Embryonic facial prominence (tissue), 1 donor: Measurements from ENCODE around the gene GABRA5.
"Not testable (repeated sequence)": the region's sequence is repeated elsewhere in the genome, so short reads cannot be mapped to it uniquely, and the experiment has no call there.

ENCODE experiments used
- DNase-seq: peaks from one replicate; pipeline ENCODE4 v3.0.0-alpha.2; 2016; ENCODE audit errors: extremely low spot score

The GABRA5 gene

GRCh38 chr15:26877831-26878230, 11.0 kb downstream of the GABRA5 start:
- no peak for DNase-seq

GRCh38 chr15:26879706-26880105, 12.8 kb downstream of the GABRA5 start:
- no peak for DNase-seq

- no peak for DNase-seq
Measured at GRCh38 chr15:26882112-26882511, 15.2 kb downstream of the GABRA5 start.

- no peak for DNase-seq
Measured at GRCh38 chr15:26882616-26883365, 15.9 kb downstream of the GABRA5 start.

GRCh38 chr15:26883466-26883865, 16.6 kb downstream of the GABRA5 start:
- DNase-seq, result no peak

GRCh38 chr15:26886566-26886965, 19.7 kb downstream of the GABRA5 start:
- no peak for DNase-seq

GRCh38 chr15:26887926-26888666, 21.2 kb downstream of the GABRA5 start:
- DNase-seq, result no peak

- DNase-seq, result no peak
Measured at GRCh38 chr15:26888761-26889160, 21.9 kb downstream of the GABRA5 start.

- DNase-seq, result peak; percentile 56
Measured at GRCh38 chr15:26889298-26889898, 22.5 kb downstream of the GABRA5 start.

- DNase-seq, result no peak
Measured at GRCh38 chr15:26890451-26890850, 23.6 kb downstream of the GABRA5 start.

- DNase-seq, result no peak
Measured at GRCh38 chr15:26890988-26891387, 24.1 kb downstream of the GABRA5 start.

- DNase-seq, result peak; percentile 72
Measured at GRCh38 chr15:26891448-26892181, 24.8 kb downstream of the GABRA5 start.

GRCh38 chr15:26892182-26892518, 25.3 kb downstream of the GABRA5 start:
- DNase-seq, result no peak

GRCh38 chr15:26892678-26893077, 25.8 kb downstream of the GABRA5 start:
- no peak for DNase-seq

GRCh38 chr15:26893351-26894065, 26.6 kb downstream of the GABRA5 start:
- DNase-seq, result no peak

- no peak for DNase-seq
Measured at GRCh38 chr15:26894181-26894580, 27.3 kb downstream of the GABRA5 start.

- not testable (repeated sequence) for DNase-seq
Measured at GRCh38 chr15:26895346-26895745, 28.5 kb downstream of the GABRA5 start.

- DNase-seq, result no peak
Measured at GRCh38 chr15:26899658-26900057, 32.8 kb downstream of the GABRA5 start.

GRCh38 chr15:26901041-26901440, 34.2 kb downstream of the GABRA5 start:
- no peak for DNase-seq

- no peak for DNase-seq
Measured at GRCh38 chr15:26910715-26911114, 43.9 kb downstream of the GABRA5 start.

GRCh38 chr15:26921433-26921832, 54.6 kb downstream of the GABRA5 start:
- no peak for DNase-seq

- DNase-seq, result no peak
Measured at GRCh38 chr15:26926081-26926480, 59.2 kb downstream of the GABRA5 start.
